Mesothelial cell of epicardium (in vitro differentiated cells): ENCODE measurements around the gene GSG1L. TPM values are rescaled to one million over a fixed set of nuclear protein-coding genes. Genes with fewer than 3 reads are reported as not detected.

Experiments used
- DNase-seq, 2 experiments: peaks; one replicate each; pipeline ENCODE4 v3.0.0; 2021; ENCODE audit warnings: low spot score in 2 of 2; ENCODE audit not compliant: unreplicated experiment in 2 of 2
- H3K27ac Mint-ChIP-seq: 2 replicates; pipeline ENCODE4 v1.8.0; 2021; ENCODE audit warnings: mixed read lengths
- H3K27me3 Mint-ChIP-seq: 2 replicates; pipeline ENCODE4 v1.8.0; 2021; ENCODE audit warnings: low read depth, mixed read lengths
- H3K36me3 Mint-ChIP-seq: 2 replicates; pipeline ENCODE4 v1.8.0; 2021; ENCODE audit warnings: mixed read lengths
- H3K4me1 Mint-ChIP-seq: 2 replicates; pipeline ENCODE4 v1.8.0; 2021; ENCODE audit warnings: mixed read lengths
- H3K4me3 Mint-ChIP-seq: 2 replicates; pipeline ENCODE4 v1.8.0; 2021; ENCODE audit warnings: mild to moderate bottlenecking, moderate library complexity, mixed read lengths
- H3K9me3 Mint-ChIP-seq: 2 replicates; pipeline ENCODE4 v1.8.0; 2021; ENCODE audit warnings: mixed read lengths
- CTCF ChIP-seq: fragments of 200-600 bp; sonication (generic); IDR thresholded peaks from one replicate; pipeline ENCODE4 v1.5.0; 2021; ENCODE audit warnings: antibody characterized with exemption; ENCODE audit not compliant: unreplicated experiment
- total RNA-seq: library from RNA; stranded (reverse); gene quantifications from 3 replicates; pipeline ENCODE4 v1.2.1, GENCODE V29; 2021

The GSG1L gene
- total RNA-seq, 1 donor from 2014 or later, result 1.7 TPM

GRCh38 chr16:27829975-27830374, 233.5 kb downstream of the GSG1L start:
- H3K4me3 Mint-ChIP-seq, result no peak overlapping the region
- H3K27me3 Mint-ChIP-seq, result peaks cover 30% of the 10 kb centered on the region
- no peaks in the 10 kb centered on the region for H3K36me3 Mint-ChIP-seq
- H3K4me1 Mint-ChIP-seq, result no peaks in the 10 kb centered on the region
- no peak for TF ChIP-seq CTCF
- no peak overlapping the region for H3K27ac Mint-ChIP-seq
- no peak for DNase-seq
- H3K9me3 Mint-ChIP-seq, result peaks cover 18% of the 10 kb centered on the region

GRCh38 chr16:27828671-27829070, 234.8 kb downstream of the GSG1L start:
- DNase-seq, result no peak
- no peak for TF ChIP-seq CTCF
- H3K4me3 Mint-ChIP-seq, result no peak overlapping the region
- no peaks in the 10 kb centered on the region for H3K4me1 Mint-ChIP-seq
- peaks cover 18% of the 10 kb centered on the region for H3K9me3 Mint-ChIP-seq
- no peak overlapping the region for H3K27ac Mint-ChIP-seq
- H3K27me3 Mint-ChIP-seq, result peaks cover 30% of the 10 kb centered on the region
- no peaks in the 10 kb centered on the region for H3K36me3 Mint-ChIP-seq

- DNase-seq, result no peak
- no peak overlapping the region for H3K27ac Mint-ChIP-seq
- peaks cover 31% of the 10 kb centered on the region for H3K27me3 Mint-ChIP-seq
- no peak overlapping the region for H3K4me3 Mint-ChIP-seq
- H3K4me1 Mint-ChIP-seq, result peaks cover 5% of the 10 kb centered on the region
- no peaks in the 10 kb centered on the region for H3K36me3 Mint-ChIP-seq
- peaks cover 14% of the 10 kb centered on the region for H3K9me3 Mint-ChIP-seq
- no peak for TF ChIP-seq CTCF
Observed at GRCh38 chr16:27827765-27828164, 235.7 kb downstream of the GSG1L start.

GRCh38 chr16:27826893-27827289, 236.6 kb downstream of the GSG1L start:
- Mint-ChIP-seq H3K9me3 (peaks cover 14% of the 10 kb centered on the region), H3K27me3 (peaks cover 24% of the 10 kb centered on the region), H3K27ac (no peak overlapping the region), H3K36me3 (no peaks in the 10 kb centered on the region), H3K4me3 (no peak overlapping the region), H3K4me1 (peaks cover 6% of the 10 kb centered on the region)
- no peak for DNase-seq
- no peak for TF ChIP-seq CTCF

GRCh38 chr16:27826081-27826892, 237.2 kb downstream of the GSG1L start:
- H3K27me3 Mint-ChIP-seq, result peaks cover 18% of the 10 kb centered on the region
- peaks cover 6% of the 10 kb centered on the region for H3K4me1 Mint-ChIP-seq
- H3K4me3 Mint-ChIP-seq, result no peak overlapping the region
- peaks cover 14% of the 10 kb centered on the region for H3K9me3 Mint-ChIP-seq
- no peaks in the 10 kb centered on the region for H3K36me3 Mint-ChIP-seq
- TF ChIP-seq CTCF, result no peak
- no peak overlapping the region for H3K27ac Mint-ChIP-seq
- DNase-seq, result no peak
